ENCODE results near the gene TPX2. TPM values are rescaled to one million over a fixed set of nuclear protein-coding genes. Genes with fewer than 3 reads are reported as not detected.

The TPX2 gene
- total and polyA plus RNA-seq, 10 of the 15 experiments (the other 5 are each of a cell fraction or from before 2014, with no cell fraction given), result 29.7 to 144 (median 89.0) TPM

GRCh38 chr20:31835554-31835953, 96.5 kb downstream of the TPX2 start (continued):
- TF ChIP-seq MEF2A (IDR thresholded peaks at IDR 0.05; ENCODE audit: insufficient read depth, low read depth, low read length) (no peak), CBX3 (IDR thresholded peaks at IDR 0.05; ENCODE audit: borderline replicate concordance, low read depth) (no peak), CREB1 (IDR thresholded peaks at IDR 0.05; ENCODE audit: low read depth) (no peak)

GRCh38 chr20:31835977-31836852, 97.1 kb downstream of the TPX2 start:
- no peak overlapping the region for H3K27ac ChIP-seq (ENCODE audit: control insufficient read depth, insufficient read depth)
- WGBS (ENCODE audit: insufficient coverage, insufficient replicate concordance, low lambda C conversion rate, missing lambda C conversion rate), result 10% methylated on average over 14 of the region's 14 CpGs
- intact Hi-C loops (cut with micrococcal nuclease; ENCODE audit: unreplicated experiment), result no loop called here
- peak; percentile 23 for DNase-seq (ENCODE audit: low read depth, low spot score)
- ChIA-PET CTCF (interaction anchor here (1.3 to 5.7 kb wide), 4 partner anchors 11 to 59 kb away, joined by 3 to 37 read pairs (median 24); no protein-coding TSS in a partner anchor), POLR2A (no interaction called here), SMC1A (ENCODE audit: uncharacterized antibody, unreplicated experiment) (interaction anchor here (0.7 to 2.9 kb wide), 4 partner anchors 11 to 256 kb away, joined by 3 to 13 read pairs (median 4); no protein-coding TSS in a partner anchor), RAD21 (ENCODE audit: unreplicated experiment) (no interaction called here)
- BruUV-seq (replicated peaks), result no TSS peak
- H4K20me1 ChIP-seq (ENCODE audit: control insufficient read depth, insufficient read depth), result no peaks in the 10 kb centered on the region
- no peaks in the 10 kb centered on the region for H3K79me2 ChIP-seq (ENCODE audit: control insufficient read depth, insufficient read depth, low read length)
- in situ Hi-C loops (cut with MboI), result no loop called here
- H3K4me3 ChIP-seq, result no peak overlapping the region
- H3K4me2 ChIP-seq (ENCODE audit: control insufficient read depth, insufficient read depth), result no peak overlapping the region; the same call in 1 of the 2 replicates
- H3K36me3 ChIP-seq (ENCODE audit: control insufficient read depth in 2 of 2, insufficient read depth in 2 of 2, low read length in 1 of 2), result no peaks in the 10 kb centered on the region; a peak in 1 of 4 replicates
- no peaks in the 10 kb centered on the region for H3K27me3 ChIP-seq (replicated peaks in 1 of 2; ENCODE audit: control insufficient read depth in 2 of 2, insufficient read depth in 2 of 2, low read length in 1 of 2)
- FAIRE-seq, result peak; percentile 41
- no peak overlapping the region for H3K9ac ChIP-seq (ENCODE audit: control insufficient read depth, insufficient read depth, low read length)
- H3K9me3 ChIP-seq (replicated peaks; ENCODE audit: control insufficient read depth, insufficient read depth, low read length), result no peaks in the 10 kb centered on the region
- peaks cover 8% of the 10 kb centered on the region; the same call in 1 of the 2 replicates for H3K4me1 ChIP-seq (ENCODE audit: control insufficient read depth, insufficient read depth, low read length)
- no peak overlapping the region for H2AFZ ChIP-seq (ENCODE audit: control insufficient read depth, low read depth, low read length)
- peak; percentile 88 for ATAC-seq
- TF ChIP-seq RCOR1 (conservative IDR thresholded peaks at IDR 0.05; ENCODE audit: low read depth, low read length), result no peak
- TF ChIP-seq, protein P1, sequence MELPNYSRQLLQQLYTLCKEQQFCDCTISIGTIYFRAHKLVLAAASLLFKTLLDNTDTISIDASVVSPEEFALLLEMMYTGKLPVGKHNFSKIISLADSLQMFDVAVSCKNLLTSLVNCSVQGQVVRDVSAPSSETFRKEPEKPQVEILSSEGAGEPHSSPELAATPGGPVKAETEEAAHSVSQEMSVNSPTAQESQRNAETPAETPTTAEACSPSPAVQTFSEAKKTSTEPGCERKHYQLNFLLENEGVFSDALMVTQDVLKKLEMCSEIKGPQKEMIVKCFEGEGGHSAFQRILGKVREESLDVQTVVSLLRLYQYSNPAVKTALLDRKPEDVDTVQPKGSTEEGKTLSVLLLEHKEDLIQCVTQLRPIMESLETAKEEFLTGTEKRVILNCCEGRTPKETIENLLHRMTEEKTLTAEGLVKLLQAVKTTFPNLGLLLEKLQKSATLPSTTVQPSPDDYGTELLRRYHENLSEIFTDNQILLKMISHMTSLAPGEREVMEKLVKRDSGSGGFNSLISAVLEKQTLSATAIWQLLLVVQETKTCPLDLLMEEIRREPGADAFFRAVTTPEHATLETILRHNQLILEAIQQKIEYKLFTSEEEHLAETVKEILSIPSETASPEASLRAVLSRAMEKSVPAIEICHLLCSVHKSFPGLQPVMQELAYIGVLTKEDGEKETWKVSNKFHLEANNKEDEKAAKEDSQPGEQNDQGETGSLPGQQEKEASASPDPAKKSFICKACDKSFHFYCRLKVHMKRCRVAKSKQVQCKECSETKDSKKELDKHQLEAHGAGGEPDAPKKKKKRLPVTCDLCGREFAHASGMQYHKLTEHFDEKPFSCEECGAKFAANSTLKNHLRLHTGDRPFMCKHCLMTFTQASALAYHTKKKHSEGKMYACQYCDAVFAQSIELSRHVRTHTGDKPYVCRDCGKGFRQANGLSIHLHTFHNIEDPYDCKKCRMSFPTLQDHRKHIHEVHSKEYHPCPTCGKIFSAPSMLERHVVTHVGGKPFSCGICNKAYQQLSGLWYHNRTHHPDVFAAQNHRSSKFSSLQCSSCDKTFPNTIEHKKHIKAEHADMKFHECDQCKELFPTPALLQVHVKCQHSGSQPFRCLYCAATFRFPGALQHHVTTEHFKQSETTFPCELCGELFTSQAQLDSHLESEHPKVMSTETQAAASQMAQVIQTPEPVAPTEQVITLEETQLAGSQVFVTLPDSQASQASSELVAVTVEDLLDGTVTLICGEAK (IDR thresholded peaks at IDR 0.05; ENCODE audit: borderline replicate concordance), result no peak
- 0 out of 2 replicates have a peak, but pooled peaks have one; percentile 43 for TF ChIP-seq NR2F1 (conservative IDR thresholded peaks at IDR 0.05)
- TF ChIP-seq CHD2 (IDR thresholded peaks at IDR 0.05; ENCODE audit: borderline replicate concordance, low read depth, low read length), result peak; percentile 53; the same call in 1 of the 2 replicates
- TF ChIP-seq BRCA1 (IDR thresholded peaks at IDR 0.05; ENCODE audit: low read depth, low read length), result no peak
- no peak; the same call in 1 of the 2 replicates for TF ChIP-seq BACH1 (IDR thresholded peaks at IDR 0.05; ENCODE audit: borderline replicate concordance)
- peak in 1 of 2 experiments; percentile 56; a peak in 1 of 4 replicates for TF ChIP-seq IKZF2 (IDR thresholded peaks at IDR 0.05)
- peak; percentile 45; the same call in 1 of the 2 replicates for TF ChIP-seq ATF7 (IDR thresholded peaks at IDR 0.05; ENCODE audit: low read depth)
- 0 out of 2 replicates have a peak, but pooled peaks have one; percentile 22 for TF ChIP-seq MLLT1 (IDR thresholded peaks at IDR 0.05)
- 0 out of 2 replicates have a peak, but pooled peaks have one; percentile 40 for TF ChIP-seq FOXK2 (IDR thresholded peaks at IDR 0.05)
- TF ChIP-seq DPF2 (IDR thresholded peaks at IDR 0.05), result peak; percentile 60; the same call in 1 of the 2 replicates
- TF ChIP-seq MEF2B (IDR thresholded peaks at IDR 0.05; ENCODE audit: partially characterized antibody, poor library complexity, severe bottlenecking), result no peak
- TF ChIP-seq JUND (IDR thresholded peaks at IDR 0.05; ENCODE audit: low read depth, low read length), result peak; percentile 76; the same call in 1 of the 2 replicates
- no peak for TF ChIP-seq SPI1 (IDR thresholded peaks at IDR 0.05; ENCODE audit: borderline replicate concordance, insufficient read depth, low read depth, low read length)
